Measurements from ENCODE around the gene SMIM33. TPM values are rescaled to one million over a fixed set of nuclear protein-coding genes. Genes with fewer than 3 reads are reported as not detected.

SMIM33 gene
- total RNA-seq, 4 donors from 2014 or later = not detected

GRCh38 chr5:139451878-139452660 is 18.7 kb upstream of the SMIM33 start:
- H3K27ac ChIP-seq = no peak overlapping the region
- no peaks in the 10 kb centered on the region for H3K36me3 ChIP-seq
- H3K4me1 ChIP-seq = no peaks in the 10 kb centered on the region
- 76 to 87% methylated on average over 3 of the region's 3 CpGs for WGBS, 2 donors
- no peaks in the 10 kb centered on the region for H3K9me3 ChIP-seq
- H3K27me3 ChIP-seq = no peaks in the 10 kb centered on the region
- TF ChIP-seq EP300 (IDR thresholded peaks at IDR 0.05) (no peak), POLR2A (IDR thresholded peaks at IDR 0.05) (no peak), CTCF (IDR thresholded peaks at IDR 0.05) (no peak)
- no peak for DNase-seq (ENCODE audit: low spot score in 2 of 2)
- H3K4me3 ChIP-seq = no peak overlapping the region

GRCh38 chr5:139453683-139454567 is 16.9 kb upstream of the SMIM33 start:
- Histone ChIP-seq H3K4me3 (no peak overlapping the region), H3K36me3 (no peaks in the 10 kb centered on the region), H3K27me3 (no peaks in the 10 kb centered on the region), H3K4me1 (no peaks in the 10 kb centered on the region), H3K9me3 (no peaks in the 10 kb centered on the region), H3K27ac (no peak overlapping the region)
- 71 to 79% methylated on average over 3 of the region's 3 CpGs for WGBS, 2 donors
- no peak for TF ChIP-seq CTCF (IDR thresholded peaks at IDR 0.05)
- no peak for TF ChIP-seq POLR2A (IDR thresholded peaks at IDR 0.05)
- TF ChIP-seq EP300 (IDR thresholded peaks at IDR 0.05) = no peak
- DNase-seq (ENCODE audit: low spot score in 2 of 2) = no peak

GRCh38 chr5:139454568-139455290 is 16.1 kb upstream of the SMIM33 start:
- no peaks in the 10 kb centered on the region for H3K9me3 ChIP-seq
- WGBS, 2 donors = 85 to 87% methylated on average over 11 of the region's 11 CpGs
- H3K27ac ChIP-seq = no peak overlapping the region
- no peak overlapping the region for H3K4me3 ChIP-seq
- no peaks in the 10 kb centered on the region for H3K36me3 ChIP-seq
- no peaks in the 10 kb centered on the region for H3K27me3 ChIP-seq
- peaks cover 0 to 6% (median 0%) of the 10 kb centered on the region in 4 donors for H3K4me1 ChIP-seq
- DNase-seq (ENCODE audit: low spot score in 2 of 2) = no peak
- TF ChIP-seq POLR2A (IDR thresholded peaks at IDR 0.05) = no peak
- TF ChIP-seq CTCF (IDR thresholded peaks at IDR 0.05) = no peak
- no peak for TF ChIP-seq EP300 (IDR thresholded peaks at IDR 0.05)

- WGBS, 2 donors = 93 to 94% methylated on average over 5 to 12 of the region's 12 CpGs
- Histone ChIP-seq H3K27ac (no peak overlapping the region), H3K27me3 (no peaks in the 10 kb centered on the region), H3K9me3 (no peaks in the 10 kb centered on the region), H3K4me1 (peaks cover 0 to 6% (median 0%) of the 10 kb centered on the region in 4 donors), H3K4me3 (no peak overlapping the region), H3K36me3 (no peaks in the 10 kb centered on the region)
- TF ChIP-seq CTCF (IDR thresholded peaks at IDR 0.05) (no peak), POLR2A (IDR thresholded peaks at IDR 0.05) (no peak), EP300 (IDR thresholded peaks at IDR 0.05) (no peak)
- no peak for DNase-seq (ENCODE audit: low spot score in 2 of 2)
Measured at GRCh38 chr5:139456776-139457175, 14.0 kb upstream of the SMIM33 start.
